A673 (cell line): ENCODE results near the gene ELOVL6.

Source experiments
- EZH2 ChIP-seq: fragments of 200-600 bp; sonication (generic); IDR thresholded peaks from 2 replicates; pipeline ENCODE4 v1.6.1; 2017; ENCODE audit warnings: borderline replicate concordance, low read depth, mild to moderate bottlenecking, mixed read lengths, antibody characterized with exemption, low read length; ENCODE audit not compliant: poor library complexity, severe bottlenecking
- TF ChIP-seq, protein P1 (sequence below): fragments of 300-800, 200-600 bp; sonication (generic); conservative IDR thresholded peaks from 2 replicates; pipeline ENCODE4 v1.5.1; 2017; ENCODE audit warnings: low read depth, mild to moderate bottlenecking, antibody characterized with exemption, low read length, moderate library complexity, mixed read lengths

DNA sequence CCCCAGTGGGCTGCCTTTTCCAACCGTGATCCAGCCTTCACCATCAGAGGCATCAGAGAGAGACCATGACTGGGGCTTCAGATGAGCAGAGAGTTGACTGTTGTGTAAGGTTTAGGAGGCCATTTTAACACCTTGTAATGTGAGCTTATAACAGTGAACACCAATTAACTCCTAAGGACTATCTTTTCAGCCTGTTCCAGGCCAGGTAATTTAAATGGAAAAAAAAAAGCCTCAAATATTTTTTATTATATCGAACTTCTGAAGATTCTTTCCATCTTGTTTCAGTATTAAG, 13.3 kb upstream of the ELOVL6 start:
- TF ChIP-seq EZH2 = no peak
- TF ChIP-seq, protein P1, sequence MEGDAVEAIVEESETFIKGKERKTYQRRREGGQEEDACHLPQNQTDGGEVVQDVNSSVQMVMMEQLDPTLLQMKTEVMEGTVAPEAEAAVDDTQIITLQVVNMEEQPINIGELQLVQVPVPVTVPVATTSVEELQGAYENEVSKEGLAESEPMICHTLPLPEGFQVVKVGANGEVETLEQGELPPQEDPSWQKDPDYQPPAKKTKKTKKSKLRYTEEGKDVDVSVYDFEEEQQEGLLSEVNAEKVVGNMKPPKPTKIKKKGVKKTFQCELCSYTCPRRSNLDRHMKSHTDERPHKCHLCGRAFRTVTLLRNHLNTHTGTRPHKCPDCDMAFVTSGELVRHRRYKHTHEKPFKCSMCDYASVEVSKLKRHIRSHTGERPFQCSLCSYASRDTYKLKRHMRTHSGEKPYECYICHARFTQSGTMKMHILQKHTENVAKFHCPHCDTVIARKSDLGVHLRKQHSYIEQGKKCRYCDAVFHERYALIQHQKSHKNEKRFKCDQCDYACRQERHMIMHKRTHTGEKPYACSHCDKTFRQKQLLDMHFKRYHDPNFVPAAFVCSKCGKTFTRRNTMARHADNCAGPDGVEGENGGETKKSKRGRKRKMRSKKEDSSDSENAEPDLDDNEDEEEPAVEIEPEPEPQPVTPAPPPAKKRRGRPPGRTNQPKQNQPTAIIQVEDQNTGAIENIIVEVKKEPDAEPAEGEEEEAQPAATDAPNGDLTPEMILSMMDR = no peak
